Smooth muscle cell (in vitro differentiated cells): ENCODE measurements around the gene RHEX. TPM values are rescaled to one million over a fixed set of nuclear protein-coding genes. Genes with fewer than 3 reads are reported as not detected.

ENCODE experiments used
- DNase-seq: peaks from one replicate; lab custom pipeline; 2025; ENCODE audit not compliant: unreplicated experiment; lab: John Stamatoyannopoulos, UW
- H2AFZ ChIP-seq: fragments of 200-600 bp; sonication (generic); 2 replicates; pipeline ENCODE4 v1.6.0; 2016; ENCODE audit warnings: antibody characterized with exemption, low read depth, mild to moderate bottlenecking
- H3F3A ChIP-seq: fragments of 200-600 bp; sonication (generic); 2 replicates; pipeline ENCODE4 v1.6.0; 2017; ENCODE audit warnings: antibody characterized with exemption, low read depth
- H3K27ac ChIP-seq: fragments of 200-600 bp; sonication (generic); 2 replicates; pipeline ENCODE4 v1.5.1; 2016; ENCODE audit warnings: low read depth, mild to moderate bottlenecking
- H3K27me3 ChIP-seq: fragments of 200-600 bp; sonication (generic); 2 replicates; pipeline ENCODE4 v1.6.1; 2016; ENCODE audit warnings: low read depth, mild to moderate bottlenecking
- H3K36me3 ChIP-seq: fragments of 200-600 bp; sonication (generic); 2 replicates; pipeline ENCODE4 v1.5.1; 2016; ENCODE audit warnings: low read depth
- H3K4me1 ChIP-seq: fragments of 200-600 bp; sonication (generic); 2 replicates; pipeline ENCODE4 v1.5.1; 2016; ENCODE audit warnings: low read depth
- H3K4me2 ChIP-seq: fragments of 200-600 bp; sonication (generic); 2 replicates; pipeline ENCODE4 v1.6.0; 2016; ENCODE audit warnings: mild to moderate bottlenecking
- H3K4me3 ChIP-seq: fragments of 200-600 bp; sonication (generic); 2 replicates; pipeline ENCODE4 v1.5.1; 2016; ENCODE audit warnings: mild to moderate bottlenecking
- H3K79me2 ChIP-seq: fragments of 200-600 bp; sonication (generic); 2 replicates; pipeline ENCODE4 v1.6.0; 2016; ENCODE audit warnings: low read depth, mild to moderate bottlenecking
- H3K9ac ChIP-seq: fragments of 200-600 bp; sonication (generic); 2 replicates; pipeline ENCODE4 v1.6.0; 2016; ENCODE audit warnings: low read depth
- H3K9me3 ChIP-seq: fragments of 200-600 bp; sonication (generic); replicated peaks from 2 replicates; pipeline ENCODE4 v1.5.1; 2016; ENCODE audit warnings: low read depth
- H4K20me1 ChIP-seq: fragments of 200-600 bp; sonication (generic); 2 replicates; pipeline ENCODE4 v1.6.0; 2016; ENCODE audit warnings: low read depth
- CTCF ChIP-seq: fragments of 200-600 bp; sonication (generic); IDR thresholded peaks from 2 replicates; pipeline ENCODE4 v1.5.1; 2017; ENCODE audit warnings: borderline replicate concordance, mild to moderate bottlenecking, antibody characterized with exemption; ENCODE audit not compliant: insufficient read depth, poor library complexity, severe bottlenecking
- WGBS: methylation state at CpG from one replicate; pipeline ENCODE4 v1.1.7; 2016; ENCODE audit warnings: low lambda C conversion rate; 5-methylcytosine and 5-hydroxymethylcytosine counted together
- polyA plus RNA-seq: library from polyadenylated mRNA; unstranded; fragments of >200 nt; fragmentation: Nextera tagmentation; extraction: Ambion mirVana; gene quantifications from 2 replicates; pipeline ENCODE4 v1.2.1, GENCODE V29; 2016
- total RNA-seq: library from RNA; depleted of rRNA; stranded (reverse); fragments of >200 nt; gene quantifications from 2 replicates; pipeline ENCODE4 v1.2.3, GENCODE V29; 2014

RHEX gene
- total and polyA plus RNA-seq, 2 experiments from 2014 or later: not detected

GRCh38 chr1:206117151-206117948 is 64.4 kb downstream of the RHEX start, which contains the start of gene AVPR1B:
Gene AVPR1B (minus strand): TSS chr1:206117388. CDS start chr1:206116890, 498 bp downstream.
- peak within 1 kb of the TSS; percentile 19 for H2AFZ ChIP-seq
- H3K9me3 ChIP-seq: no peaks in the 10 kb centered on the region
- no peak for TF ChIP-seq CTCF
- 3% methylated on average over 46 of the region's 55 CpGs for WGBS
- H3K4me3 ChIP-seq: peak within 1 kb of the TSS; percentile 47
- no peaks in the 10 kb centered on the region for H3K79me2 ChIP-seq
- H3K4me1 ChIP-seq: no peaks in the 10 kb centered on the region
- peak within 1 kb of the TSS; percentile 88 for H3K4me2 ChIP-seq
- H3F3A ChIP-seq: no peaks in the 10 kb centered on the region
- no peak within 1 kb of the TSS for H3K9ac ChIP-seq
- no peak for DNase-seq
- no peak within 1 kb of the TSS for H3K27ac ChIP-seq
- H3K27me3 ChIP-seq: peaks cover 28% of the 10 kb centered on the region
- H3K36me3 ChIP-seq: no peaks in the 10 kb centered on the region
- H4K20me1 ChIP-seq: no peaks in the 10 kb centered on the region

- H3K9me3 ChIP-seq: no peaks in the 10 kb centered on the region
- no peak for TF ChIP-seq CTCF
- no peak overlapping the region for H3K4me2 ChIP-seq
- H2AFZ ChIP-seq: no peak overlapping the region
- H3K9ac ChIP-seq: no peak overlapping the region
- H3K4me3 ChIP-seq: no peak overlapping the region
- H3K36me3 ChIP-seq: no peaks in the 10 kb centered on the region
- no peaks in the 10 kb centered on the region for H3K79me2 ChIP-seq
- H3F3A ChIP-seq: no peaks in the 10 kb centered on the region
- peaks cover 28% of the 10 kb centered on the region for H3K27me3 ChIP-seq
- H4K20me1 ChIP-seq: no peaks in the 10 kb centered on the region
- no peaks in the 10 kb centered on the region for H3K4me1 ChIP-seq
- no peak overlapping the region for H3K27ac ChIP-seq
- DNase-seq: no peak
Observed at GRCh38 chr1:206120406-206120805, 67.4 kb downstream of the RHEX start.

GRCh38 chr1:206121269-206121668 is 68.3 kb downstream of the RHEX start:
- 62% methylated on average over 1 of the region's 1 CpG for WGBS
- peaks cover 28% of the 10 kb centered on the region for H3K27me3 ChIP-seq
- no peak for TF ChIP-seq CTCF
- H3K4me1 ChIP-seq: no peaks in the 10 kb centered on the region
- no peaks in the 10 kb centered on the region for H3K79me2 ChIP-seq
- H3K9ac ChIP-seq: no peak overlapping the region
- no peak overlapping the region for H3K27ac ChIP-seq
- H3K9me3 ChIP-seq: no peaks in the 10 kb centered on the region
- no peaks in the 10 kb centered on the region for H4K20me1 ChIP-seq
- no peak overlapping the region for H3K4me2 ChIP-seq
- DNase-seq: no peak
- H3K4me3 ChIP-seq: no peak overlapping the region
- H3K36me3 ChIP-seq: no peaks in the 10 kb centered on the region
- H3F3A ChIP-seq: no peaks in the 10 kb centered on the region
- no peak overlapping the region for H2AFZ ChIP-seq

- peaks cover 17% of the 10 kb centered on the region for H3K27me3 ChIP-seq
- TF ChIP-seq CTCF: no peak
- H3K36me3 ChIP-seq: no peaks in the 10 kb centered on the region
- H3K4me2 ChIP-seq: no peak overlapping the region
- H3K9ac ChIP-seq: no peak overlapping the region
- H4K20me1 ChIP-seq: no peaks in the 10 kb centered on the region
- no peaks in the 10 kb centered on the region for H3K4me1 ChIP-seq
- no peak overlapping the region for H3K4me3 ChIP-seq
- no peaks in the 10 kb centered on the region for H3K9me3 ChIP-seq
- H3K79me2 ChIP-seq: no peaks in the 10 kb centered on the region
- DNase-seq: no peak
- no peaks in the 10 kb centered on the region for H3F3A ChIP-seq
- H2AFZ ChIP-seq: no peak overlapping the region
- no peak overlapping the region for H3K27ac ChIP-seq
Observed at GRCh38 chr1:206122686-206123085, 69.7 kb downstream of the RHEX start.
